DOHH2 (cell line): Measurements from ENCODE around the gene MEIS2.
"Not testable (repeated sequence)": the region's sequence is repeated elsewhere in the genome, so short reads cannot be mapped to it uniquely, and the experiment has no call there.

ENCODE experiments used
- H3F3A ChIP-seq: fragments of 200-600 bp; sonication (generic), shearing (Covaris generic); 2 replicates; pipeline ENCODE4 v1.6.0; 2016; ENCODE audit warnings: antibody characterized with exemption, mild to moderate bottlenecking; ENCODE audit not compliant: control insufficient read depth, insufficient read depth
- H3K27ac ChIP-seq: fragments of 200-600 bp; sonication (generic); 2 replicates; pipeline ENCODE4 v1.5.1; 2014; ENCODE audit warnings: low read depth, mild to moderate bottlenecking, low read length, moderate library complexity
- H3K27me3 ChIP-seq: fragments of 200-600 bp; sonication (generic); 2 replicates; pipeline ENCODE4 v1.6.1; 2014; ENCODE audit warnings: mild to moderate bottlenecking, low read length, mixed read lengths; ENCODE audit not compliant: control insufficient read depth
- H3K36me3 ChIP-seq: fragments of 200-600 bp; sonication (generic); 2 replicates; pipeline ENCODE4 v1.6.1; 2014; ENCODE audit warnings: mild to moderate bottlenecking, low read length, moderate library complexity, mixed read lengths; ENCODE audit not compliant: control insufficient read depth
- H3K4me1 ChIP-seq: fragments of 200-600 bp; sonication (generic); 2 replicates; pipeline ENCODE4 v1.6.1; 2014; ENCODE audit warnings: mild to moderate bottlenecking, low read length, mixed read lengths; ENCODE audit not compliant: control insufficient read depth
- H3K4me2 ChIP-seq: fragments of 200-600 bp; sonication (generic); 2 replicates; pipeline ENCODE4 v1.6.0; 2014; ENCODE audit warnings: mild to moderate bottlenecking, low read length, moderate library complexity
- H3K4me3 ChIP-seq: fragments of 200-600 bp; sonication (generic); 2 replicates; pipeline ENCODE4 v1.5.1; 2014; ENCODE audit warnings: mild to moderate bottlenecking, low read length, mixed read lengths
- H3K79me2 ChIP-seq: fragments of 200-600 bp; sonication (generic); 2 replicates; pipeline ENCODE4 v1.6.1; 2014; ENCODE audit warnings: mild to moderate bottlenecking, low read length, mixed read lengths; ENCODE audit not compliant: control insufficient read depth
- H3K9me2 ChIP-seq: fragments of 200-600 bp; sonication (generic); replicated peaks from 2 replicates; pipeline ENCODE4 v1.6.1; 2014; ENCODE audit warnings: mild to moderate bottlenecking, low read length, mixed read lengths; ENCODE audit not compliant: control insufficient read depth
- H3K9me3 ChIP-seq: fragments of 200-600 bp; sonication (generic); 2 replicates; pipeline ENCODE4 v1.6.1; 2014; ENCODE audit warnings: antibody characterized with exemption, low read length, mixed read lengths; ENCODE audit not compliant: control insufficient read depth, insufficient read depth
- H4K20me1 ChIP-seq: fragments of 200-600 bp; sonication (generic); 2 replicates; pipeline ENCODE4 v1.6.0; 2014; ENCODE audit warnings: low read depth, mild to moderate bottlenecking, antibody characterized with exemption, low read length, moderate library complexity; ENCODE audit not compliant: control insufficient read depth, insufficient read depth
- EZH2phosphoT487 ChIP-seq: fragments of 200-600 bp; sonication (generic); IDR thresholded peaks from 2 replicates; pipeline ENCODE4 v1.6.1; 2017; ENCODE audit warnings: borderline replicate concordance, mild to moderate bottlenecking, antibody characterized with exemption, low read length, moderate library complexity, mixed read lengths
- TF ChIP-seq, protein P1 (sequence below): fragments of 200-600 bp; sonication (generic); IDR thresholded peaks from one replicate; pipeline ENCODE4 v1.5.1; 2014; ENCODE audit warnings: antibody characterized with exemption, mild to moderate bottlenecking, low read depth, low read length; ENCODE audit not compliant: poor library complexity, severe bottlenecking

MEIS2 gene

DNA sequence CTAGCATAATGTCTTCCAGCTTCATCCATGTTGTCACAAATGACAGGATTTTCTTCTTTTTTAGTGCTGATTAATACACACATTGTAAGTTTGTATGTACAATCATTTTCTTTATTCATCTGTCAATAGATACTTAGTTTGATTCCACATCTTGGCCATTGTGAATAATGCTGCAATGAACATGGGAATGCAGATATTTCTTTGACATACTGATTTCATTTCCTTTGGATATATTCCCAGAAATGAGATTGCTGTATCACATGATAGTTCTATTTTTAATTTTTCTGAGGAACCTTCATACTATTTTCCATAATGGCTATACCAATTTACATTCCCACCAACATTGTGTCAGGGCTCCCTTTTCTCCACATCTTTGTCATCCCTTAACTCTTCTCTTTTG is 117.9 kb downstream of the MEIS2 start:
- Histone ChIP-seq H3K9me3 (peaks cover 16% of the 10 kb centered on the region; the same call in 1 of the 2 replicates), H3K4me3 (no peak overlapping the region)

DNA sequence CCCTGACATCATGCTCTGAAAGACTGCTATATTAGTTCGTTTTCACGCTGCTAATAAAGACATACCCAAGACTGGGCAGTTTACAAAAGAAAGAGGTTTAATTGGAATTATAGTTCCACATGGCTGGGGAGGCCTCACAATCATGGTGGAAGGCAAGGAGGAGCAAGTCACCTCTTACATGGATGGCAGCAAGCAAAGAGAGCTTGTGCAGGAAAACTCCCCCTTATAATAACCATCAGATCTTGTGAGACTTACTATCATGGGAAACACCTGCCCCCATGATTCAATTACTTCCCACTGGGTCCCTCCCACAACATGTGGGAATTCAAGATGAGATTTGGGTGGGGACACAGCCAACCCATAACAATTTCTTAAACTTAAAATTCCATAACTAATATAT is 120.1 kb downstream of the MEIS2 start:
- H3K27me3 ChIP-seq, H3K36me3 ChIP-seq, H3K4me3 ChIP-seq, H3K4me2 ChIP-seq, H3K9me2 ChIP-seq, H3K4me1 ChIP-seq, H3K27ac ChIP-seq, H4K20me1 ChIP-seq, H3K9me3 ChIP-seq, H3F3A ChIP-seq, H3K79me2 ChIP-seq: not testable (repeated sequence)

More for the DNA sequence above, 117.9 kb downstream of the MEIS2 start:
- H3K9me2 ChIP-seq = no peaks in the 10 kb centered on the region
- H3K4me1 ChIP-seq = no peaks in the 10 kb centered on the region
- no peak overlapping the region for H3K4me2 ChIP-seq
- no peaks in the 10 kb centered on the region for H4K20me1 ChIP-seq
- no peaks in the 10 kb centered on the region for H3K79me2 ChIP-seq
- H3K27me3 ChIP-seq = no peaks in the 10 kb centered on the region
- TF ChIP-seq, protein P1, sequence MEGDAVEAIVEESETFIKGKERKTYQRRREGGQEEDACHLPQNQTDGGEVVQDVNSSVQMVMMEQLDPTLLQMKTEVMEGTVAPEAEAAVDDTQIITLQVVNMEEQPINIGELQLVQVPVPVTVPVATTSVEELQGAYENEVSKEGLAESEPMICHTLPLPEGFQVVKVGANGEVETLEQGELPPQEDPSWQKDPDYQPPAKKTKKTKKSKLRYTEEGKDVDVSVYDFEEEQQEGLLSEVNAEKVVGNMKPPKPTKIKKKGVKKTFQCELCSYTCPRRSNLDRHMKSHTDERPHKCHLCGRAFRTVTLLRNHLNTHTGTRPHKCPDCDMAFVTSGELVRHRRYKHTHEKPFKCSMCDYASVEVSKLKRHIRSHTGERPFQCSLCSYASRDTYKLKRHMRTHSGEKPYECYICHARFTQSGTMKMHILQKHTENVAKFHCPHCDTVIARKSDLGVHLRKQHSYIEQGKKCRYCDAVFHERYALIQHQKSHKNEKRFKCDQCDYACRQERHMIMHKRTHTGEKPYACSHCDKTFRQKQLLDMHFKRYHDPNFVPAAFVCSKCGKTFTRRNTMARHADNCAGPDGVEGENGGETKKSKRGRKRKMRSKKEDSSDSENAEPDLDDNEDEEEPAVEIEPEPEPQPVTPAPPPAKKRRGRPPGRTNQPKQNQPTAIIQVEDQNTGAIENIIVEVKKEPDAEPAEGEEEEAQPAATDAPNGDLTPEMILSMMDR = no peak
- no peak for TF ChIP-seq EZH2phosphoT487
- peaks cover 18% of the 10 kb centered on the region for H3K36me3 ChIP-seq
- no peaks in the 10 kb centered on the region for H3F3A ChIP-seq
- no peak overlapping the region for H3K27ac ChIP-seq

DNA sequence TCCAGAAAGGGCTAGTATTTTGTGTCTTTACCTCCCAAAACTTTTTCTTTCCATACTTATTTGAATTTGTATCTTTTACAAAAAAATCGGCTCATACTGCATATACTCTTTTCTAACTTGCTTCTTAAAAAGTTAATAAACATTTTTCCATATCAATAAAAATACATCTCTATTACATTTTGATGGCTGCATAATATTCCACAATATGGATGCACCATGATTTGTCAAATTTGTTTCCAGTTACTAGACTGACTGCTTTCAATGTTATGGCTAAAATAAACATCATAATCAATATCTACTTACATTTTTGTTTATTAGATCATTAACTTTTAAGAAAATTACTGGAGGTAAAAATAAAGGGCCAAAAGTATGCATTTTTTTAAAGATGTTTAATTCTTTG is 121.7 kb downstream of the MEIS2 start:
- no peaks in the 10 kb centered on the region for H4K20me1 ChIP-seq
- no peaks in the 10 kb centered on the region for H3K9me3 ChIP-seq
- no peak for TF ChIP-seq EZH2phosphoT487
- TF ChIP-seq, protein P1 = no peak
- H3K4me1 ChIP-seq = no peaks in the 10 kb centered on the region
- H3K36me3 ChIP-seq = no peaks in the 10 kb centered on the region
- no peaks in the 10 kb centered on the region for H3K27me3 ChIP-seq
- no peaks in the 10 kb centered on the region for H3K9me2 ChIP-seq
- no peak overlapping the region for H3K4me2 ChIP-seq
- H3F3A ChIP-seq = no peaks in the 10 kb centered on the region
- no peak overlapping the region for H3K4me3 ChIP-seq
- no peak overlapping the region for H3K27ac ChIP-seq
- H3K79me2 ChIP-seq = no peaks in the 10 kb centered on the region

DNA sequence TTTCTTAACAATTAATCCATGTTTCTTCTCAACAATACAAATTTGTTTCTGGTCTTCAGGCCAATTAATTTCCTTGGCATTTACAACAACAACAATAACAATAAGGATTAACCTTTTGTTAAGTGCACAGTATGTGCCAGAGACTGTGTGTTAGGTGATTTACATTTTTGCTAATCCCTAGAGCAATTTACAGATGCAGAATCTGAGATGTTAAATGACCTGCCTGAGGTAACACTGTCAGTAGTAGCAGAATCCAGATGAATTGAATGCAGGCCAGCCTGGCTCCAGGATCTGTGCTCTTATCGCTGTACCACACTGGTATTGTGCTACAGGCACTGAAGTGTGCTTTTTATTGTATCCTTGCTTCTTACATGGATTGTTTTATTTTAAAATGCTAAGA is 122.2 kb downstream of the MEIS2 start:
- TF ChIP-seq, protein P1 = no peak
- TF ChIP-seq EZH2phosphoT487 = no peak
- Histone ChIP-seq H3K79me2 (no peaks in the 10 kb centered on the region), H3K9me3 (no peaks in the 10 kb centered on the region), H3K4me3 (no peak overlapping the region), H3K27me3 (no peaks in the 10 kb centered on the region), H3K27ac (no peak overlapping the region), H4K20me1 (no peaks in the 10 kb centered on the region), H3K4me2 (no peak overlapping the region), H3F3A (no peaks in the 10 kb centered on the region), H3K36me3 (no peaks in the 10 kb centered on the region), H3K9me2 (no peaks in the 10 kb centered on the region), H3K4me1 (no peaks in the 10 kb centered on the region)
